ENCODE data around the gene GPBP1L1.
"Not testable (repeated sequence)": the region's sequence is repeated elsewhere in the genome, so short reads cannot be mapped to it uniquely, and the experiment has no call there.

The GPBP1L1 gene

GRCh38 chr1:45686288-45687013, at the start of gene GPBP1L1:
TSS of gene GPBP1L1 (minus strand) at chr1:45686533. CDS start at chr1:45659087, 27,446 bp downstream.
- peak; percentile 100 for DNase-seq (ENCODE audit: low spot score)

- no peak for DNase-seq (ENCODE audit: low spot score)
These were observed 44.5 kb upstream of the GPBP1L1 start for GRCh38 chr1:45730780-45731319.

GRCh38 chr1:45730075-45730779, 43.9 kb upstream of the GPBP1L1 start:
- DNase-seq (ENCODE audit: low spot score) = no peak

GRCh38 chr1:45726007-45726406, 39.7 kb upstream of the GPBP1L1 start:
- DNase-seq (ENCODE audit: low spot score) = not testable (repeated sequence)

GRCh38 chr1:45723248-45723930, 37.1 kb upstream of the GPBP1L1 start:
- DNase-seq (ENCODE audit: low spot score) = no peak

GRCh38 chr1:45722809-45723208, 36.5 kb upstream of the GPBP1L1 start:
- DNase-seq (ENCODE audit: low spot score) = no peak

GRCh38 chr1:45721207-45721606, 34.9 kb upstream of the GPBP1L1 start:
- DNase-seq (ENCODE audit: low spot score) = peak; percentile 35

GRCh38 chr1:45718289-45718688, 32.0 kb upstream of the GPBP1L1 start:
- DNase-seq (ENCODE audit: low spot score) = no peak

- not testable (repeated sequence) for DNase-seq (ENCODE audit: low spot score)
These were observed 31.1 kb upstream of the GPBP1L1 start for GRCh38 chr1:45717386-45717785.

- no peak for DNase-seq (ENCODE audit: low spot score)
These were observed 30.4 kb upstream of the GPBP1L1 start for GRCh38 chr1:45716700-45717099.

- no peak for DNase-seq (ENCODE audit: low spot score)
These were observed 27.4 kb upstream of the GPBP1L1 start for GRCh38 chr1:45713711-45714110.

GRCh38 chr1:45704637-45705036, 18.3 kb upstream of the GPBP1L1 start:
- DNase-seq (ENCODE audit: low spot score) = no peak

- DNase-seq (ENCODE audit: low spot score) = no peak
These were observed 8.5 kb upstream of the GPBP1L1 start for GRCh38 chr1:45694823-45695222.

GRCh38 chr1:45693811-45694210, 7.5 kb upstream of the GPBP1L1 start:
- not testable (repeated sequence) for DNase-seq (ENCODE audit: low spot score)

- peak; percentile 87 for DNase-seq (ENCODE audit: low spot score)
These were observed 1.7 kb upstream of the GPBP1L1 start, which contains the start of gene TMEM69 for GRCh38 chr1:45687754-45688740. TSS of gene TMEM69 (plus strand) at chr1:45688181. CDS start at chr1:45691069, 2,888 bp downstream.

GRCh38 chr1:45687014-45687753, 851 bp upstream of the GPBP1L1 start:
- DNase-seq (ENCODE audit: low spot score) = peak; percentile 97

- peak; percentile 5 for DNase-seq (ENCODE audit: low spot score)
These were observed 382 bp downstream of the GPBP1L1 start for GRCh38 chr1:45686015-45686287.

GRCh38 chr1:45685308-45686014, 872 bp downstream of the GPBP1L1 start:
- peak; percentile 3 for DNase-seq (ENCODE audit: low spot score)

- DNase-seq (ENCODE audit: low spot score) = no peak
These were observed 1.9 kb downstream of the GPBP1L1 start for GRCh38 chr1:45684402-45684801.

GRCh38 chr1:45682942-45683341, 3.4 kb downstream of the GPBP1L1 start:
- DNase-seq (ENCODE audit: low spot score) = no peak
